ENCODE results near the gene ANKRD11. TPM values are rescaled to one million over a fixed set of nuclear protein-coding genes. Genes with fewer than 3 reads are reported as not detected.

ANKRD11 gene
- 64.9 TPM for total RNA-seq
- long read RNA-seq, partial matches to known transcripts = 47 of 88 reads
- long read RNA-seq, other reads (novel, unspliced or antisense) = 37 of 88 reads

DNA sequence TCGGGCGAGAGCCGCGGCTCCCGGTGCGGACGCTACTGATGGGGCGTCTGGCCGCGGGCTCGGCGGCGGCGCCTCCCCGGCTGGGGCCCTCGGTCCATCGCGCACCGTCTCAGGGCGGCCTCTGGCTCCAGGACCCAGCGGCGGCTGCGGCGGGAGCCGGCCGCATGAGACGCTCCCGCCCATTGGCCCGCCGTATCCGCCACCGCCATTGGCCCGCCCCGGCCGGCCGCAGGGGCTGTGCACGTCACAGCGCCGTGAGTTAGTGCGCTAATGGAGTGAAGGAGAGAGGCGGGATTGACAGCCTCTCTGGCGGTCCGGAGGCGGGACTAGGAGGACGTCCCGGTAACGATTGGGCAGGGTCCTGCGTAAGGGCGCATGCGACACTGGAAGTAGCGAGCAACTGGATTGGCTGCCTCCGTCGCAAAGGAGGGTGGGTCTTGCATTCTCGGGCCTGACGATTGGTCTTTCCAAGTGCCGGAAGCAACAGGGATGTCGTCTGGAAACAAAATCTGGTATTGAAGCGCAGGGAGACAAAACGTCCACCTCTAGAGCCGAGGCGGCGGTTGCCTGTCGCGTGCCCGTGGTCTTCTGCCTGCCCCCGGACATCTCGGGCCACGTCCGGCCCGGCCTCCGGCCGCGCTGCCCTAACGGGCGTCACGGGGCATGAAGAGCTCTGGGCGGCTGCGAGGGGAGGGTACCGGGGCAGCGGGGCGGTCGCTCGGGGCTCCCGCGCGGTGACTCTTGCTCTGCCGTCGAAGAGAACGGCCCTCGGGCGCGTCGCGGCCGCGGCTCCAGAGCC, at the start of gene ANKRD11:
TSS of gene ANKRD11 (minus strand) at position 123 of the 799 bp plus-strand sequence. CDS start 173,542 bp downstream, outside the sequence.
- DNase-seq (peak; percentile 99), ATAC-seq (ENCODE audit: poor library complexity) (peak; percentile 97)
- intact Hi-C loops (cut with DNase I) = loop anchor here (5.0 kb wide), 1 partner anchor 153 kb away; no protein-coding TSS in a partner anchor

DNA sequence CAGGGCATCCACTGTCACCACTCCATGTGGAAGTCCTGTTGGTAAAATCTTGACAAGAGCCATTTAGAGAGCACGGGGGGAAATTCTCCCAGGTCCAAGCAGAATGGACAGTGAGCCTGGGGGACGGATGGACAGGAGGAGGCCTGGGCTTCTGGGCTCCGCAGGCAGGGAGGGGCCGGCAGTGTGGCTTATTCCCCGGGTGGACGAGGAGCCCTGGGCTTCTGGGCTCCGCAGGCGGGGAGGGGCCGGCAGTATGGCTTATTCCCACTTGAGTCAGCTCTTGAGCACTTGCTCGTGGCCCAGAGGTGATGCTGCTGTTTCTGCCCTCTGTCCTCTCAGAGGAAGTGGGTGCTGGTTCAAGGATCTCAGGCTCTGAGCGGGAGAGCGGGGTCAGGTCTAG, 47.9 kb upstream of the ANKRD11 start:
- DNase-seq = no peak
- ATAC-seq (ENCODE audit: poor library complexity) = no peak
- intact Hi-C loops (cut with DNase I) = no loop called here

DNA sequence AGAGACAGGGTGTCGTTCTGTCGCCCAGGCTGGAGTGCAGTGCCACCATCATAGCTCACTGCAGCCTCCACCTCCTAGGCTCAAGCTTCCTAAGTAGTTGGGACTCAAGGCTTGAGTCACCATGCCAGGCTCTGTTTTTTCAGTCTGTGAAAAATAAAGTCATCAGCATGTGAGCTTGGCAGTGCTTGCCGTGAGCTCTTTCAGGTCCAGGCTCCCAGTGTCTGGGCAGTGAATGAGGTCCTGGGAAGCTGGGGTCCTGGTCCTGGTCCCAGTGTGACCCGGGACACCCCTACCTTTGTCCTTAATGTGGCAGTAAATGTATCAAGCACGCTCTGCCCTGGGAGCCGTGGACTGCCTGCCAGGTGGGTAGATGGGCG, 47.2 kb upstream of the ANKRD11 start:
- intact Hi-C loops (cut with DNase I) = no loop called here
- no peak for ATAC-seq (ENCODE audit: poor library complexity)
- DNase-seq = no peak

DNA sequence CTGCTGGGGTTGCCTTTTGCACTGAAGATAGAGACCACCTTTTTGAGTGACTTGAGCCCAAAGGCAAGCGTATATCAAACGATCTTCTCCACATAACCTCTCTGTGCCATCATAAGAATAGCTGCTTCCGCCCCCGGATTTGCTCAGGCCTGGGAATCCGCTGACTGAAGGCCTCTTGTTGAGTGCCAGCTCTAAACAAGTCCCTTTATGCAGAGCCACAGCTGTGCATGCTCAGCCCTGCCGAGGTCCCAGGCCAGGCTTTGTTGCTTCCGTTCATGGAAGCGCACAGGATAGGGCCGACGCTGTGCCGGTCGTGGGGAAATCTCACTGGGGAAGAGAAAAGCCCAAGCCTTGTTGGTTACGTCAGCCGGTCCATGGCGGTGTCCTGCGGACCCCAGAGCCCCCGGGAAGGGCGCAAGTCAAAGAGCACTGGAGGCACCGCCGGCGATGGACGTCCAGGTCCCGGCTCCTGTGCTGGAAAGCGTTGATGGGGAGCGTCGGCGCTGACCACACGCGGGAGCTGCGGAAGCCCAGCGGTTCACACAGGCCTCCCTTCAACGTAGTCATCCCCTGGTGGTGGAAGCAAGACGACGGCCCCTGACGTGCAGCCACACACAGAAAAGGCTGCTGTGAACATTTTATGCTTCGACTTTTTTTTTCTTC, 46.7 kb upstream of the ANKRD11 start:
- intact Hi-C loops (cut with DNase I) = no loop called here
- DNase-seq = no peak
- no peak for ATAC-seq (ENCODE audit: poor library complexity)

DNA sequence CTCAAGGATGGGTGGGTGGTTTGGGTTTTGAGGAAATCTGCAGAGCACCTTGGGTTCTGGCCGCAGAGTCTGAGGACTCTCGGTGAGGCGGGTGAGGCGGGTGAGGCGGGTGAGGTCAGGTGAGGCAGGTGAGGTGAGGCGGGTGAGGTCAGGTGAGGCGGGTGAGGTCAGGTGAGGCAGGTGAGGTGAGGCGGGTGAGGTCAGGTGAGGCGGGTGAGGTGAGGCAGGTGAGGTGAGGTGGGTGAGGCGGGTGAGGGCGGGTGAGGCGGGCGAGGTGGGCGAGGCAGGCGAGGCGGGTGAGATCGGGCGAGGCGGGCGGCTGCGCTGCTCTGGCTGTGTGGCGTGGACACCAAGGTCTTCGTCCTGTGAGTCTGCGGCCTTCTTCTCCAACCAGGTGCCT, 46.0 kb upstream of the ANKRD11 start:
- ATAC-seq (ENCODE audit: poor library complexity) (no peak), DNase-seq (no peak)
- intact Hi-C loops (cut with DNase I) = no loop called here

DNA sequence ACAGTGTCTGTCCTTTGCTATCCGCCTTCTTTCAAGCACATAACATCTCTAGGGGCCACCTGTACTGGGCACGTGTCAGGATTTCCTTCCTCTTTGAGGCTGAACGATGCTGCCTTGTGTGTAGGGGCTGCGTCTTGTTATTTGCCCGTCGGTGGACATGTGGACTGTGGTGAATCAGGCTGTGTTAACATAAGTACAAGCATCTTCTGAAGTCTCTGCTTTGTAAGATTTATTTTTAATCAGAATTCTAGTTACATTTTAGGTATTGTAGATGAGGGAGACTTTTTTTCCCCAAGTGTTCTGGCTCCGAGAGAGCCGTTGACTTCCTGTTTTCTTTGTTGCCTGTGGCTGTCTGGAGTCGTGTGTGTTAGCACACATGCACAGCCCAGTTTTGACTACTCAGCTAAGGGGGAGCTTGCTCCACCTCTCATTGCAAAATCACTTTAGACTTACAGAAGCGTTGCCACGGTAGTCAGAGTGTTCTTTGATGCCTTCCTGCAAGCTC, 43.9 kb upstream of the ANKRD11 start:
- ATAC-seq (ENCODE audit: poor library complexity) = peak; percentile 63

DNA sequence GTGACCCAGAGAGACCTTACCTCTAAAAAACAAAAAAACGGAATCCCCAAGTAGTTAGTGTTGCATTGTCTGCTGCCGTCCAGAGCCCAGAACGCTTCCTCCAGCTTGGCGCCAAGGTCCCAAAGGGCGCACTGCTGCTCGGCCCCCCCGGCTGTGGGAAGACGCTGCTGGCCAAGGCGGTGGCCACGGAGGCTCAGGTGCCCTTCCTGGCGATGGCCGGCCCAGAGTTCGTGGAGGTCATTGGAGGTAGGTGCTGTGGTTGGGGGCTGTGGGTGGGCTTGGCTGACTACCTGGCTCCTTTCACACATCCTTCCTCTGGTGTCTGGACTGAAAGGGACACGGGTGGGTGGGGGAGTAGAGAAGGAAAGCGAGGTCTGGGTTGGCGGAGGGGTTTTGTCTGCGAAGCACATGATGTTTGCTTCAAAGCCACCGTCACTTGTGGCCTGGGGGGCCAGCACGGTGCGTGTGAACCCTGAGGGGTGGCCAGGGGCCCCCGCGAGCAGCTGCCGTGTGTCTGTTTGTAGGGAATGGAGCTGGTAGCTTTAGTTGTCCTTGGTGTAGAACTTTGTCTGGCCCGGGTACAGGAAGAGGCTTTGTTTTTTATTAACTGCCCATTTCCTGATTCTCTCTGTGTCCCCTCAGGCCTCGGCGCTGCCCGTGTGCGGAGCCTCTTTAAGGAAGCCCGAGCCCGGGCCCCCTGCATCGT, 41.6 kb upstream of the ANKRD11 start:
- intact Hi-C loops (cut with DNase I) = no loop called here
- DNase-seq = no peak
- no peak for ATAC-seq (ENCODE audit: poor library complexity)

More for the DNA sequence above, 43.9 kb upstream of the ANKRD11 start:
- intact Hi-C loops (cut with DNase I) = no loop called here
- no peak for DNase-seq

DNA sequence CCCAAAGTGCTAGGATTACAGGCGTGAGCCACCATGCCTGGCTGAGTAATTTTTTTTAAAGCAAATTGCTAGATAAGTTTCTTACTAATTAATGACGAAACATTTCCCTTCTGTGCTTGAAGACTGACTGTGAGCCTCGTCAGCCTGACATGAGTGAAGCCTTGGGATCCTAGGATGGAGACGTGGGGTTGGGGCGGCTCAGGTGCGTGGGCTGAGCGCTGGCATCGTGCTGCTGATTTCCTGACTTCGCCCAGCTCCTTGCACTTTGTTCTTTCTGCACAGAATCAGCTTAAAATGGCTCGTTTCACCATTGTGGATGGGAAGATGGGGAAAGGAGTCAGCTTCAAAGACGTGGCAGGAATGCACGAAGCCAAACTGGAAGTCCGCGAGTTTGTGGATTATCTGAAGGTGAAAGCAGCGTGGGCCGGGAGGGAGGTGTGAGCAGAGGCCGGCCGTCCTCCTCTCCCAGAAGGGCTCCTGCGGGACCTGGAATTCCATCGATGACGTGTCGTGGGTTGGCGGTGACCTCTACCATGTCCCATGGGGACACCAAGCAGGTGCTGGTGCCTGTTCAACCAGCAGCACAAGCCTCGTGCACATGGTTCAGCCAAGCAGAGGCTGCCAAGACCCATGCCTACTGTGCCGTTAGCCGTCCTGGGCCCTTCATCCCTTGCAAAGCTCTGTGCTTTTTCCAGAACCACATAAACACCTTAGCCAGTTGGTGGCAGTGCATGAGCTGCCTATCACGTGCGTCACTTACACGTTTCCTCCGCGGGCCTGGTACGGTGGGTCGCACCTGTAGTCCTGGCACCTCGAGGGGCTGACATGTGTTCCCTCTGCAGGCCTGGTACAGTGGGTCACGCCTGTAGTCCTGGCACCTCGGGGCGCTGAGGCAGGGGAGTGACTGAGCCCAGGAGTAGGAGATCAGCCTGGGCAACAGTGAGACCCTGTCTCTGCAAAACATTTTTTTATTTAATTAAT, 40.3 kb upstream of the ANKRD11 start:
- intact Hi-C loops (cut with DNase I) = no loop called here
- ATAC-seq (ENCODE audit: poor library complexity) (no peak), DNase-seq (no peak)

DNA sequence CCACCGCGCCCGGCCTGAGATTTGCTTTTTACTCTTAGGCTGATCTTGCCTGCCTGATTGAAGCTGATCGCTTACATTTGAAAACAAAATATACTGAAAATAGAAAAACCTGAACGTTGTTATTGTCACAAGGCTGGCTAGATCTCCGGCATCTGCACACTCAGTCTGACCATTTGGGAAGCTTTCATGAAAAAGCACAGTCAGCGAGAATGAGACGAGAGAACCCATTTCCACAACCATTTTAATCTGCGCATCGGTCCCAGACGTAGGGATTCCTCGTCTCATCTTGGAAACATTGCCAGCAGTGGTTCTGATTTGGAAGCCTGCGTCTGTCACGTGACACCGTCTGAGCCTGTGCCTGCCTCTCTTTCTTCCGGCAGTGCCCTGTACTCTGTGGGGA, 38.7 kb upstream of the ANKRD11 start:
- DNase-seq (no peak), ATAC-seq (ENCODE audit: poor library complexity) (no peak)
- intact Hi-C loops (cut with DNase I) = no loop called here

DNA sequence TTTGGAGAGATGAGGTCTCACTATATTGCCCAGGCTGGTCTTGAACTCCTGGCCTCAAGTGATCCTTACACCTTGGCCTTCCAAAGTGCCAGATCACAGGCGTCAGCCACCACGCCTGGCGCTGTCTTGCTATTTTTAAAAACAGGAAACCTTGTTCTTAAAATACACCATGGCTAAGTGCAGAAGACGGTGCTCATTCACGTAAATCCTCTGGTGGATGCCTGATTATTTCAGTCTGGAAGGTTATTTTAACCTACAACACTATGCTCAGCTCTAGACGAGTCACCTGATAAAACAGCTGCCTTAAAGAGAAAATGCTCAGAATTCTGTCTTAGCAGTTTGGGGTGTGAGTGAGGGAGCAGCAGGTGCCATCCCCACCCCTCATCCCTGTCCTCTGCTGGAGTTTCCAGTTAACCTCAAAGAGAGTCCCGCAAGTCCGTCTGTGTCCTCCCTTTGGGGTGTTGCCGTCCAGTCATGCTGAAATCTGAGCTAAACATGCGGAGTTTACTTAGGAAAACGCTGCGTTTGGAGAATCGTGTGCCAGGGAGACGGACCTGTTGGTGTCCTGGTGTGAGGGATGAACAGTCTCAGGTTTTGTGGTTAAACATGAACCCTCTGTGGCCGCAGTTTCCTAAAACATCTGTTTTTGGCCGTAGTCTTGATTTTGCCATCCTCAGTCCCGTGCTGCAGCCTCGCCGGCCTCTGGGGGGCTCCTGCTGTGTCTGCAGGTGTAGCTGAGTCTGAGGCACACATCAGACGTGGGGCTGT, 35.0 kb upstream of the ANKRD11 start:
- intact Hi-C loops (cut with DNase I) = no loop called here
- ATAC-seq (ENCODE audit: poor library complexity) (peak; percentile 84), DNase-seq (peak; percentile 61)

DNA sequence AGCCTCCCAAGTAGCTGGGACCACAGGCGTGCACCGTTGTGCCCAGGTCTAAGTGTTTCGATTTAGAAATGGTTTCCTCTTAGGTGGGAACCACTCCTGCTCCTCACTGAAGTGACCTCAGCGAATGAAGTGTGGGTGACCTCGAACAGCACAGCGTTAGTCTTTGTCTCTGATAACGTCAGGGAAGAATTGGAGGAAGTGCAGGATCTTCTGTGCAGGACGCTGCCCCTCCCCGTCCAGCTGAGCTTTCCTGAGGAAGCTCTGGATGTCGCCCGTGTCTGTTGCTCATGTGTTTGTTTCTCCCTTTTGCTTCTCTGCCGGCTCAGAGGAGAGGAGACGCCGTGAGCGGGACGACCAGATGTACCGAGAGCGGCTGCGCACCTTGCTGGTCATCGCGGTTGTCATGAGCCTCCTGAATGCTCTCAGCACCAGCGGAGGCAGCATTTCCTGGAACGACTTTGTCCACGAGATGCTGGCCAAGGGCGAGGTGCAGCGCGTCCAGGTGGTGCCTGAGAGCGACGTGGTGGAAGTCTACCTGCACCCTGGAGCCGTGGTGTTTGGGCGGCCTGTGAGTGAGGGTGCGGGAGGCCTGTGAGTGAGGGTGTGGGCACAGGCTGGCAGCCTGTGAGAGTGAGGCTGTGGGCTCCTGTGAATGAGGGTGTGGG, 33.5 kb upstream of the ANKRD11 start:
- no peak for DNase-seq
- intact Hi-C loops (cut with DNase I) = no loop called here
- ATAC-seq (ENCODE audit: poor library complexity) = no peak

DNA sequence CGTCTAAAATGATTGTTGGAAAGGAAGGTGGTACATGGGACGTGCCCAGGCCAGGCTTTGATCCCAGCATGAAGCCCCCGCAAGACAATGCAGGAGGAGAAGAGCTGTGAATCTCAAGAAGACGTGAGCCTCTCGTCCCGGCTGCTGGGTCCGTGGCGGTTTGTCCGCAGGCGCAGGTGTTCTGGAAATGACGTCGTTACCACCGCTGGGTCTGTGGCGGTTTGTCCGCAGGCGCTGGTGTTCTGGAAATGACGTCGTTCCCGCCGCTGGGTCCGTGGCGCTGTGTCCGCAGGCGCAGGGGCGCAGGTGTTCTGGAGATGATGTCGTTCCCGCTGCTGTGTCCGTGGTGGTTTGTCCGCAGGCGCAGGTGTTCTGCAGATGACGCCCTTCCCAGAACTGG, 31.9 kb upstream of the ANKRD11 start:
- DNase-seq = no peak
- intact Hi-C loops (cut with DNase I) = no loop called here
- ATAC-seq (ENCODE audit: poor library complexity) = no peak

DNA sequence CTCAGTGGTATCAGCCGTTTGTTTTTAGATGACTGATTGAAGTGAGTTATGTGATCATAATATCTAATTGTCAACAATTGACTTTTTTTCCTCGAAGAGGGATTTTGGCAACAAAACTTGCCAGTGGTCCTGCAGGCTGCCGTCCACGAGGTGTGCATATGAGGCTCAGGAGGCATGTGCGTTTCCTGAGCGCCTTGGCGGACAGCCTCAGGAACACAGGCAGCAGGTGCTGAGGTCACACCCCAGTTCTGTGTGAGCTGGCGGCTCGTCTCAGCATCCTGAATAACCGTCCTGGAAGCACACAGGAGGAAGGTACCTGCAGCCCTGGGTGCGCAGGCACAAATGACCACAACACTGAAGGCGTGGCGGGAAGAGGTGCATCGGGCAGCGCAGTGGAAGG, 29.5 kb upstream of the ANKRD11 start:
- ATAC-seq (ENCODE audit: poor library complexity) = no peak
- intact Hi-C loops (cut with DNase I) = no loop called here

DNA sequence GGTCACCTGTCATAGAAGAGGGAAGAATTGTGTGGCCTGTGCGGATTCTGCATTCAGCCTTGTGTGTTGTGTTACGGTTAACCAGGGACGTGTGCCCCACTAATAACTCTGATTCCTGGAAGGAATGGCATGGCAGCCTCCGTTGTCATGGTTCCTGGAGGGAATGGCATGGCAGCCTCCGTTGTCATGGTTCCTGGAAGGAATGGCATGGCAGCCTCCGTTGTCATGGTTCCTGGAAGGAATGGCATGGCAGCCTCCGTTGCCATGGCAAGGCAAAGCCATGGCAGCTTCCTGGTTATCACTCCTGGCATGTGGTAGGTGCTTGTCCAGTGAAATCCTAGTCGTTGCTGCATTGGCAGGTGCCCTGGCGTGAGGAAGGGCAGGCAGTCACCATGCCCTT, 26.8 kb upstream of the ANKRD11 start:
- ATAC-seq (ENCODE audit: poor library complexity) (no peak), DNase-seq (no peak)
- intact Hi-C loops (cut with DNase I) = no loop called here

More for the DNA sequence above, 29.5 kb upstream of the ANKRD11 start:
- no peak for DNase-seq

DNA sequence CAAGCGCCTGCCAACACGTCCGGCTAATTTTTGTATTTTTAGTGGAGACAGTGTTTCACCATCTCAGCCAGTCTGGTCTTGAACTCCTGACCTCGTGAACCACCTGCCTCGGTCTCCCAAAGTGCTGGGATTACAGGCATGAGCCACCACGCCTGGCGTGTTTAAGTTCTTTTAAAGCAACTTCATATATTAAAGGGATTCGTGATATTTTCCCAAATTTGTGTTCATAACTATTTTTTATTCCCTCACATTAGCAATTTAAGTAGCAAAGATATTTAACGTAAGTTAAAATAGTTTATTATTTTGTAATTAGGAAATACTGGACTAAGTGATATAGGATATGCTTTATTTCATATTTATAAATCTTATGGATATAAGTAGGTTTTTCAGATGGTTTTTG, 22.1 kb upstream of the ANKRD11 start:
- intact Hi-C loops (cut with DNase I) = no loop called here
- ATAC-seq (ENCODE audit: poor library complexity) (no peak), DNase-seq (no peak)

DNA sequence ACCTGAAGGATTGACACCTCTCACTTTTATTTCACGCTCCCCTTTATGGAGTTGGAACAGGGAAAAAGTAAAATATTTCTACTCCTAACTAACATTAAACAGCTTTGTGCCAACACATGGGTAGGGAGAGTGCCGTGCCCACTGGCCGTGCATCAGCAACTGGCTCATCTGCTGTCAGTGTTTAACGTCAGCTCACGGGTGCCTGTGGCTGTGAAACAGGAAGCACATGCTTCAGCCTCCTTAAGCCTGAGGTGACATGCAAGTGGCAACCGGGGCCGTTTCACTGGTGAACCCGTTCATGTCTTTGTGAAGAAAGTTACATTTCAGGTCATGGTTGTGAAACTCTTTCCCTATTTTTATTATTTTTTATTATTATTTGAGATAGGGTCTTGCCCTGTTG, 21.0 kb upstream of the ANKRD11 start:
- ATAC-seq (ENCODE audit: poor library complexity) (no peak), DNase-seq (no peak)
- intact Hi-C loops (cut with DNase I) = no loop called here

DNA sequence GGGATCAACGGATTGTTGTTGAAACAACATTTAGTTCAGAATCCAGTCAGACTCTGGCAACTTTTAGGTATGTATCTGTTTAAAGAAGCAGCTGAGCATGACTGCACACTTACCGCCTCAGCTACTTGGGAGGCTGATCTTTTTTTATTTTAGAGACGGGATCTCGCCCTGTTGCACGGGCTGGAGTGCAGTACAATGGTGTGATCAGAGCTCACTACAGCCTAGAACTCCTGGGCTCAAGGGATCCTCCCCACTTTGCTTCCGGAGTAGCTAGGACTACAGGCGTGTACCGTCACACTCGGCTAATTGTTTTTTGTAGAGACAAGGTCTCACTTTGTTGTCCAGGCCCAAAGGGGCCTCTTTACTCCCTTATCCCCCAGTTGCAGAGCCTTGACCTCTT, 20.2 kb upstream of the ANKRD11 start:
- ATAC-seq (ENCODE audit: poor library complexity) = no peak
- DNase-seq = no peak
- intact Hi-C loops (cut with DNase I) = no loop called here

All from Right ventricle myocardium superior (tissue), 1 donor.